ENCODE measurements around the gene USH1C.
A peak's percentile ranks its signal among the peaks of the same experiment; 100 is the strongest.

The USH1C gene

DNA sequence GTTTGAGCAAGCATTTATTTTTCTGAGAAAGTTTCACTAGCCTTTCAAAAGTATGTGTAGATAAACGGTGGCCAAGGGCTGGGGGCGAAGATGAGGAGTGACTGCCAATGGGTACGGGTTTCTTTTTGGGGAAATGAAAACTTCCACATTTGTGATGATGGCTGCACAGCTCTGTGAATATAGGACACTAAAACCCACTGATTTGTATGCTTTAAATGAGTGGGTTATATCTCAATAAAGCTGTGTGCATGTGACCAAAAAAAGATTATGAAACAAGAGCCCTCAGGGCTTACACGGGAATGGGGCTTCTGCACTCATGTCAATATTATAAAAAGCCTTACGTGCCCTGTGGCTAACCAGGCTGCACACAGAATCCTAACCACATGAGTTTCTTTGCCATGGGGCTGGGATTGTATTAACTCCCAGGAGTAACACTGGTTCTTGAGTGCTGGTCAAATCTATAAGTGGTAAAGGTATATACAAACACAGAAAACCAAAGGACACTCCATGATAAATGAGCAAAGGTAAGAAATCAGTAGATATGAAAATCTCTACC is 98.9 kb downstream of the USH1C start:
- TF ChIP-seq FOXP2 (optimal IDR thresholded peaks at IDR 0.05; ENCODE audit: control extremely low read depth, extremely low read length, insufficient read depth) (no peak), EZH2 (IDR thresholded peaks at IDR 0.05) (no peak), POLR2AphosphoS5 (IDR thresholded peaks at IDR 0.05; ENCODE audit: borderline replicate concordance, low read depth, low read length) (no peak)
- peak; percentile 22 for DNase-seq (ENCODE audit: low read depth, low spot score)
- H3K9ac ChIP-seq (ENCODE audit: insufficient read length): no peak overlapping the region
- no peaks in the 10 kb centered on the region for H3K9me3 ChIP-seq (ENCODE audit: low read depth, low read length)
- no peak overlapping the region for H3K4me3 ChIP-seq
- no peaks in the 10 kb centered on the region for H3K36me3 ChIP-seq (ENCODE audit: insufficient read depth, low read length)
- no peak overlapping the region for H3K27ac ChIP-seq

DNA sequence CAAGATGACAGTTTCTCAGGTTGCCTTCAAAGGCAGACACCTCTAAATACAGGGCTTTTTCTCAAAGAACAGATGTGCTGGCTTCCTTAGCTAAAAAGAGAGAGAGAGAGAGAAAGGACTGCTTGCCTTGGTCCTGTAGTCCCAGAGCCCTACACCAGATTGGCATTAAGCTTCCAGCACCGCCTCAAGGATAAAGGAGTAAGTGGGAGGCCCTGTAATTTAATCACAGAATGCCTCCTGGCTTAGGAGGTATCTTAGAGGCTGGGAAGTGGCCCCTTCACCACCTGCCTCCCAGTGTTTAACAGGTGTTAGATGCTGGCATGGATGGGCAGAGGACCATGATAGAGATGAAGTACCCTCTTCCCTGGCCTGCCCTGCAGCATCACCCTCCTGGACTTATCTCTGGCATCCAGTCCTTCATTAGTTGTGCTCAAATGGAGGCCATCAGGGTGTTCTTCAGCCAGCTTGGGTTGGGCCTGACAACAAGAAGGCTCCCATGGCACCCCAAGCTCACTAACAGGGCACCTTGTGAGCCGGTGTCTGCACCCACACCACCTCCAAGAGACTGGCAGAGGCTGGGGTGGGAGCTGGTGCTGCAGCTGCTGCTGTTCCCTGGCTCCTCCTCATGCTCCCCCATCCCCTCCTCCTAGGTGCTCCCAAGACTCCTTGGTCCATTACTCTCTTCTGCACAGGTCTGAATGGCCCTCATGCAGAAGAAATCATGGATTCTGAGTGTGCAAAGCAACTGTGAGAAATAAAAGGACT is 100.1 kb downstream of the USH1C start:
- DNase-seq (ENCODE audit: low read depth, low spot score): no peak
- no peak overlapping the region for H3K27ac ChIP-seq
- H3K36me3 ChIP-seq (ENCODE audit: insufficient read depth, low read length): no peaks in the 10 kb centered on the region
- H3K9me3 ChIP-seq (ENCODE audit: low read depth, low read length): no peaks in the 10 kb centered on the region
- TF ChIP-seq FOXP2 (optimal IDR thresholded peaks at IDR 0.05; ENCODE audit: control extremely low read depth, extremely low read length, insufficient read depth) (no peak), EZH2 (IDR thresholded peaks at IDR 0.05) (no peak)
- H3K9ac ChIP-seq (ENCODE audit: insufficient read length): no peak overlapping the region
- no peak overlapping the region for H3K4me3 ChIP-seq
